Measurements from ENCODE around the gene ACY1.

- TF ChIP-seq IRF3 (IDR thresholded peaks at IDR 0.05; ENCODE audit: low read depth, low read length) (no peak), USF2 (IDR thresholded peaks at IDR 0.05; ENCODE audit: borderline replicate concordance, low read depth, low read length) (no peak)
Measured at GRCh38 chr3:51950899-51951298, 32.4 kb upstream of the ACY1 start.
